ENCODE measurements around the gene BRPF1.
A peak's percentile ranks its signal among the peaks of the same experiment; 100 is the strongest.

BRPF1 gene, protein sequence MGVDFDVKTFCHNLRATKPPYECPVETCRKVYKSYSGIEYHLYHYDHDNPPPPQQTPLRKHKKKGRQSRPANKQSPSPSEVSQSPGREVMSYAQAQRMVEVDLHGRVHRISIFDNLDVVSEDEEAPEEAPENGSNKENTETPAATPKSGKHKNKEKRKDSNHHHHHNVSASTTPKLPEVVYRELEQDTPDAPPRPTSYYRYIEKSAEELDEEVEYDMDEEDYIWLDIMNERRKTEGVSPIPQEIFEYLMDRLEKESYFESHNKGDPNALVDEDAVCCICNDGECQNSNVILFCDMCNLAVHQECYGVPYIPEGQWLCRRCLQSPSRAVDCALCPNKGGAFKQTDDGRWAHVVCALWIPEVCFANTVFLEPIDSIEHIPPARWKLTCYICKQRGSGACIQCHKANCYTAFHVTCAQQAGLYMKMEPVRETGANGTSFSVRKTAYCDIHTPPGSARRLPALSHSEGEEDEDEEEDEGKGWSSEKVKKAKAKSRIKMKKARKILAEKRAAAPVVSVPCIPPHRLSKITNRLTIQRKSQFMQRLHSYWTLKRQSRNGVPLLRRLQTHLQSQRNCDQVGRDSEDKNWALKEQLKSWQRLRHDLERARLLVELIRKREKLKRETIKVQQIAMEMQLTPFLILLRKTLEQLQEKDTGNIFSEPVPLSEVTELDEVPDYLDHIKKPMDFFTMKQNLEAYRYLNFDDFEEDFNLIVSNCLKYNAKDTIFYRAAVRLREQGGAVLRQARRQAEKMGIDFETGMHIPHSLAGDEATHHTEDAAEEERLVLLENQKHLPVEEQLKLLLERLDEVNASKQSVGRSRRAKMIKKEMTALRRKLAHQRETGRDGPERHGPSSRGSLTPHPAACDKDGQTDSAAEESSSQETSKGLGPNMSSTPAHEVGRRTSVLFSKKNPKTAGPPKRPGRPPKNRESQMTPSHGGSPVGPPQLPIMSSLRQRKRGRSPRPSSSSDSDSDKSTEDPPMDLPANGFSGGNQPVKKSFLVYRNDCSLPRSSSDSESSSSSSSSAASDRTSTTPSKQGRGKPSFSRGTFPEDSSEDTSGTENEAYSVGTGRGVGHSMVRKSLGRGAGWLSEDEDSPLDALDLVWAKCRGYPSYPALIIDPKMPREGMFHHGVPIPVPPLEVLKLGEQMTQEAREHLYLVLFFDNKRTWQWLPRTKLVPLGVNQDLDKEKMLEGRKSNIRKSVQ (N-terminal part only)

DNA sequence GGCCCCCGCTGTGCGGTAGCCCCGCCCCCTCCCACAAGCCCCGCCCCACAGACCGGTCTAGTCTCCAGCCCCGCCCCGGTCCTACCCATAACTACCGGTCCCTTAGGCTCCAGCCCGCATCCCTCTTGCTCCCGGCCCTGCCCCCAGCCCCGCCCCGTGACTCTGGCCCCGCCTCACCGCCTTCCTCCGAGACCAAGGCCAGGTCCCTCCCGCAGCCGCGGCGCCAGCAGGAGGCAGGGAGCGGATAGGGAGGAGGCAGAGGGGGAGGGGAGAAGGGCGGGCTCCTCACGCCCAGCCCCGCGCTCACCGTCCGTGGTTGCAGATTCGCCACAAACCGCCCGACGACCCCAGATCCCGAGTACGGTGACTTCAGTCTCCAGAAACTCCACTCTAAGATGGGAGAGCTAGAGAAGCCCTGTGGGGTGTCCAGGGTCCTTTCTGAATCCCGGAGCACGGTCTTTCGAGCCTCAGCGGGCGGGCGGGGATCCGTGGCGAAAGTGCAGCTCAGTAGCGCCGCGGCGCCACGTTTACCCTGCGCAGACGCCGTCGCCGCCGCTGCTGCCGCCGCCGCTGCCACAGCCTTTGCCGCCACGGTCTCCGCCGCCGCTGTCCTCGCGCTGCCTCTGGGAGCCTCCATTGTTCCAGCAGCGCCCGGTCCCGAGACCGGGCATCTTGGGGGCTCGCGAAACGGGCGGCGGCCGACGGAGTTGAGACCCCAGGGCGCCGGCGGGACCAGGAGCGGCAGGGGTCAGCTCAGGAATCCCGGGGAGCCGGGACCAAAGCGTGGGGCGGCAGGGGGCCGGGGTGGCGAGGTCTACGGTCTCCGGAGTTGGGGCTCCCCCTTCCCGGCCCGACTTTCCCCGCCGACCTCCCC is at the start of gene BRPF1:
BRPF1 (plus strand) TSS at position 530 of the 874 bp plus-strand sequence. CDS start 2,406 bp downstream, outside the sequence.
- no peak for TF ChIP-seq EZH2phosphoT487 (IDR thresholded peaks at IDR 0.05; ENCODE audit: borderline replicate concordance, low read length)
- TF ChIP-seq, protein P1, sequence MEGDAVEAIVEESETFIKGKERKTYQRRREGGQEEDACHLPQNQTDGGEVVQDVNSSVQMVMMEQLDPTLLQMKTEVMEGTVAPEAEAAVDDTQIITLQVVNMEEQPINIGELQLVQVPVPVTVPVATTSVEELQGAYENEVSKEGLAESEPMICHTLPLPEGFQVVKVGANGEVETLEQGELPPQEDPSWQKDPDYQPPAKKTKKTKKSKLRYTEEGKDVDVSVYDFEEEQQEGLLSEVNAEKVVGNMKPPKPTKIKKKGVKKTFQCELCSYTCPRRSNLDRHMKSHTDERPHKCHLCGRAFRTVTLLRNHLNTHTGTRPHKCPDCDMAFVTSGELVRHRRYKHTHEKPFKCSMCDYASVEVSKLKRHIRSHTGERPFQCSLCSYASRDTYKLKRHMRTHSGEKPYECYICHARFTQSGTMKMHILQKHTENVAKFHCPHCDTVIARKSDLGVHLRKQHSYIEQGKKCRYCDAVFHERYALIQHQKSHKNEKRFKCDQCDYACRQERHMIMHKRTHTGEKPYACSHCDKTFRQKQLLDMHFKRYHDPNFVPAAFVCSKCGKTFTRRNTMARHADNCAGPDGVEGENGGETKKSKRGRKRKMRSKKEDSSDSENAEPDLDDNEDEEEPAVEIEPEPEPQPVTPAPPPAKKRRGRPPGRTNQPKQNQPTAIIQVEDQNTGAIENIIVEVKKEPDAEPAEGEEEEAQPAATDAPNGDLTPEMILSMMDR (IDR thresholded peaks at IDR 0.05; ENCODE audit: low read depth, low read length, poor library complexity, severe bottlenecking) = no peak
- no peaks in the 10 kb centered on the region for H3F3A ChIP-seq (ENCODE audit: control insufficient read depth, insufficient read depth)
- H3K4me2 ChIP-seq (ENCODE audit: low read length) = peak within 1 kb of the TSS; percentile 94
- H3K4me3 ChIP-seq (ENCODE audit: low read length) = peak within 1 kb of the TSS; percentile 84
- H3K27me3 ChIP-seq (ENCODE audit: control insufficient read depth, low read length) = no peaks in the 10 kb centered on the region
- H3K9me2 ChIP-seq (replicated peaks; ENCODE audit: control insufficient read depth, low read length) = no peaks in the 10 kb centered on the region
- H3K27ac ChIP-seq (ENCODE audit: low read depth, low read length) = peak within 1 kb of the TSS; percentile 76
- H3K9me3 ChIP-seq (ENCODE audit: control insufficient read depth, insufficient read depth, low read length) = no peaks in the 10 kb centered on the region
- peaks cover 44% of the 10 kb centered on the region for H3K36me3 ChIP-seq (ENCODE audit: control insufficient read depth, low read length)
- H3K4me1 ChIP-seq (ENCODE audit: control insufficient read depth, low read length) = peaks cover 29% of the 10 kb centered on the region
- peaks cover 46% of the 10 kb centered on the region for H3K79me2 ChIP-seq (ENCODE audit: control insufficient read depth, low read length)
- peaks cover 20% of the 10 kb centered on the region for H4K20me1 ChIP-seq (ENCODE audit: control insufficient read depth, insufficient read depth, low read depth, low read length)

DNA sequence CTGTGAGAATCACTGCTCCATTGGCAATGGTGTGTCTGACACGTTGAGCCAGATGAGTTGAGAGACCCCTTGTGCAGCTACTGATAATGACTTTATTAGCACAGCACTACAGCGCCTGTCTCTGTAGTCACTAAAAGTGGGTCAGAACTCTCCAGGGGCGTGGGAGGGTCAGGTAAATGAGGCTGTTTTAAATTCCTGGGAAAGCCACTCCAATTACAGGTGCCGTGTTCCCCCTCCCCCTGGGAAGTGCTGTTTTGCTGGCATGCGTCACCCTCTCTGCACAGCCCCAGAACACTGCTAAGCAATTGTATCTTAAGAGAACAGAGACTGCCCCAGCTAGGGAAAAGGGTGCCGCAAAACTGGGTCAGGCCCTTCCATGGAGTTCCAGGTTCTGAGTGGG is 49.4 kb upstream of the BRPF1 start:
- H3K79me2 ChIP-seq (ENCODE audit: control insufficient read depth, low read length) = no peaks in the 10 kb centered on the region
- no peak overlapping the region for H3K4me2 ChIP-seq (ENCODE audit: low read length)
- no peaks in the 10 kb centered on the region for H3K9me3 ChIP-seq (ENCODE audit: control insufficient read depth, insufficient read depth, low read length)
- no peaks in the 10 kb centered on the region for H3K27me3 ChIP-seq (ENCODE audit: control insufficient read depth, low read length)
- H3K36me3 ChIP-seq (ENCODE audit: control insufficient read depth, low read length) = peaks cover 95% of the 10 kb centered on the region
- TF ChIP-seq, protein P1 (IDR thresholded peaks at IDR 0.05; ENCODE audit: low read depth, low read length, poor library complexity, severe bottlenecking) = no peak
- TF ChIP-seq EZH2phosphoT487 (IDR thresholded peaks at IDR 0.05; ENCODE audit: borderline replicate concordance, low read length) = no peak
- H3K4me3 ChIP-seq (ENCODE audit: low read length) = no peak overlapping the region
- H3K27ac ChIP-seq (ENCODE audit: low read depth, low read length) = no peak overlapping the region
- H3F3A ChIP-seq (ENCODE audit: control insufficient read depth, insufficient read depth) = no peaks in the 10 kb centered on the region
- H3K4me1 ChIP-seq (ENCODE audit: control insufficient read depth, low read length) = no peaks in the 10 kb centered on the region
- H4K20me1 ChIP-seq (ENCODE audit: control insufficient read depth, insufficient read depth, low read depth, low read length) = no peaks in the 10 kb centered on the region
- H3K9me2 ChIP-seq (replicated peaks; ENCODE audit: control insufficient read depth, low read length) = no peaks in the 10 kb centered on the region

DNA sequence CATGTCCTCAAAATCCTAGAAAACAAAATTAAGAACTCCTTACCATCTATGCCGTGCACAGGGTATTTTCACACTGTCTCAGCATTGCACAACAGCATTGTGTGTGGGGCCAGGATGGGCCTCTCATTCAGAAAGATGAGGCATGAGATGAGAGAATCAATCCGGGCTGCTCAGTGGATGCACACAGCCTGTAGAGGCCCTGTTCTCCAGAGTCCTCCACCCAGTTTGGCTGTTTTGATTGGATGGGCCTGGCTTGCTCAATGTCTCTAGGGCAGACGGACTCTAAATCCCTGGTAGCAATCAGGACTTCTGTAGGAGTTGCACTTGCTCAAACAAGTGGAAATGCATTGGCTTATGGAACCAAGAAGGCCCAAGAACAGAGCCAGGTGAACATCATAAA is 48.1 kb upstream of the BRPF1 start:
- H4K20me1 ChIP-seq (ENCODE audit: control insufficient read depth, insufficient read depth, low read depth, low read length) = no peaks in the 10 kb centered on the region

More for the DNA sequence above, 48.1 kb upstream of the BRPF1 start:
- no peak overlapping the region for H3K4me2 ChIP-seq (ENCODE audit: low read length)
- no peaks in the 10 kb centered on the region for H3K79me2 ChIP-seq (ENCODE audit: control insufficient read depth, low read length)
- TF ChIP-seq, protein P1 (IDR thresholded peaks at IDR 0.05; ENCODE audit: low read depth, low read length, poor library complexity, severe bottlenecking) = no peak
- no peak for TF ChIP-seq EZH2phosphoT487 (IDR thresholded peaks at IDR 0.05; ENCODE audit: borderline replicate concordance, low read length)
- H3K27ac ChIP-seq (ENCODE audit: low read depth, low read length) = no peak overlapping the region
- no peaks in the 10 kb centered on the region for H3K9me3 ChIP-seq (ENCODE audit: control insufficient read depth, insufficient read depth, low read length)
- no peak overlapping the region for H3K4me3 ChIP-seq (ENCODE audit: low read length)
- H3K27me3 ChIP-seq (ENCODE audit: control insufficient read depth, low read length) = no peaks in the 10 kb centered on the region
- no peaks in the 10 kb centered on the region for H3K9me2 ChIP-seq (replicated peaks; ENCODE audit: control insufficient read depth, low read length)
- H3F3A ChIP-seq (ENCODE audit: control insufficient read depth, insufficient read depth) = no peaks in the 10 kb centered on the region
- peaks cover 92% of the 10 kb centered on the region for H3K36me3 ChIP-seq (ENCODE audit: control insufficient read depth, low read length)
- H3K4me1 ChIP-seq (ENCODE audit: control insufficient read depth, low read length) = no peaks in the 10 kb centered on the region
